Measurements from ENCODE around the gene ANKRD34C.
"Not testable (repeated sequence)": the region's sequence is repeated elsewhere in the genome, so short reads cannot be mapped to it uniquely, and the experiment has no call there.

The ANKRD34C gene

GRCh38 chr15:79314811-79315210, 32.3 kb downstream of the ANKRD34C start:
- peaks cover 20% of the 10 kb centered on the region; the same call in 1 of the 2 replicates for H4K20me1 ChIP-seq (ENCODE audit: insufficient read depth, low read length)
- DNase-seq (no peak), ATAC-seq (ENCODE audit: insufficient read depth, low read depth) (no peak)
- no peaks in the 10 kb centered on the region for H3K27me3 ChIP-seq (ENCODE audit: insufficient read depth, low read length, poor library complexity)
- H3K9ac ChIP-seq (ENCODE audit: low read depth, low read length), result no peak overlapping the region
- H3K4me3 ChIP-seq (ENCODE audit: low read depth in 1 of 2, low read length in 2 of 2), result no peak overlapping the region
- peaks cover 72% of the 10 kb centered on the region for H3K36me3 ChIP-seq (ENCODE audit: insufficient read depth, low read length)
- H3K4me1 ChIP-seq (ENCODE audit: insufficient read depth, low read length), result peaks cover 30% of the 10 kb centered on the region
- no peaks in the 10 kb centered on the region for H3K9me3 ChIP-seq (ENCODE audit: insufficient read depth, low read length, severe bottlenecking)
- no peak overlapping the region for H2AFZ ChIP-seq (ENCODE audit: low read depth, low read length)
- H3K79me2 ChIP-seq (ENCODE audit: insufficient read depth, low read length), result peaks cover 57% of the 10 kb centered on the region
- H3K4me2 ChIP-seq (ENCODE audit: insufficient read depth, low read length), result no peak overlapping the region
- no peak overlapping the region for H3K27ac ChIP-seq (ENCODE audit: low read length)
- TF ChIP-seq, protein P1, sequence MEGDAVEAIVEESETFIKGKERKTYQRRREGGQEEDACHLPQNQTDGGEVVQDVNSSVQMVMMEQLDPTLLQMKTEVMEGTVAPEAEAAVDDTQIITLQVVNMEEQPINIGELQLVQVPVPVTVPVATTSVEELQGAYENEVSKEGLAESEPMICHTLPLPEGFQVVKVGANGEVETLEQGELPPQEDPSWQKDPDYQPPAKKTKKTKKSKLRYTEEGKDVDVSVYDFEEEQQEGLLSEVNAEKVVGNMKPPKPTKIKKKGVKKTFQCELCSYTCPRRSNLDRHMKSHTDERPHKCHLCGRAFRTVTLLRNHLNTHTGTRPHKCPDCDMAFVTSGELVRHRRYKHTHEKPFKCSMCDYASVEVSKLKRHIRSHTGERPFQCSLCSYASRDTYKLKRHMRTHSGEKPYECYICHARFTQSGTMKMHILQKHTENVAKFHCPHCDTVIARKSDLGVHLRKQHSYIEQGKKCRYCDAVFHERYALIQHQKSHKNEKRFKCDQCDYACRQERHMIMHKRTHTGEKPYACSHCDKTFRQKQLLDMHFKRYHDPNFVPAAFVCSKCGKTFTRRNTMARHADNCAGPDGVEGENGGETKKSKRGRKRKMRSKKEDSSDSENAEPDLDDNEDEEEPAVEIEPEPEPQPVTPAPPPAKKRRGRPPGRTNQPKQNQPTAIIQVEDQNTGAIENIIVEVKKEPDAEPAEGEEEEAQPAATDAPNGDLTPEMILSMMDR (IDR thresholded peaks at IDR 0.05; ENCODE audit: borderline replicate concordance, extremely low read depth, low read length, poor library complexity, severe bottlenecking), result no peak
- TF ChIP-seq EZH2 (IDR thresholded peaks at IDR 0.05; ENCODE audit: borderline replicate concordance, low read depth, low read length, severe bottlenecking), result no peak

- no peak overlapping the region for H3K9ac ChIP-seq (ENCODE audit: low read depth, low read length)
- peaks cover 23% of the 10 kb centered on the region for H3K4me1 ChIP-seq (ENCODE audit: insufficient read depth, low read length)
- no peak for DNase-seq
- H3K36me3 ChIP-seq (ENCODE audit: insufficient read depth, low read length), result peaks cover 77% of the 10 kb centered on the region
- TF ChIP-seq EZH2 (IDR thresholded peaks at IDR 0.05; ENCODE audit: borderline replicate concordance, low read depth, low read length, severe bottlenecking), result no peak
- TF ChIP-seq, protein P1 (IDR thresholded peaks at IDR 0.05; ENCODE audit: borderline replicate concordance, extremely low read depth, low read length, poor library complexity, severe bottlenecking), result no peak
- H3K4me3 ChIP-seq (ENCODE audit: low read depth in 1 of 2, low read length in 2 of 2), result no peak overlapping the region
- no peaks in the 10 kb centered on the region for H3K9me3 ChIP-seq (ENCODE audit: insufficient read depth, low read length, severe bottlenecking)
- no peak for ATAC-seq (ENCODE audit: insufficient read depth, low read depth)
- no peak overlapping the region for H3K4me2 ChIP-seq (ENCODE audit: insufficient read depth, low read length)
- H3K79me2 ChIP-seq (ENCODE audit: insufficient read depth, low read length), result peaks cover 61% of the 10 kb centered on the region
- H3K27ac ChIP-seq (ENCODE audit: low read length), result no peak overlapping the region
- H2AFZ ChIP-seq (ENCODE audit: low read depth, low read length), result no peak overlapping the region
- no peaks in the 10 kb centered on the region for H3K27me3 ChIP-seq (ENCODE audit: insufficient read depth, low read length, poor library complexity)
- peaks cover 25% of the 10 kb centered on the region; the same call in 1 of the 2 replicates for H4K20me1 ChIP-seq (ENCODE audit: insufficient read depth, low read length)
Observed at GRCh38 chr15:79315623-79316328, 33.3 kb downstream of the ANKRD34C start.

- DNase-seq, result no peak
- Histone ChIP-seq H3K79me2 (ENCODE audit: insufficient read depth, low read length) (peaks cover 52% of the 10 kb centered on the region), H3K27ac (ENCODE audit: low read length) (no peak overlapping the region), H2AFZ (ENCODE audit: low read depth, low read length) (no peak overlapping the region), H3K9ac (ENCODE audit: low read depth, low read length) (no peak overlapping the region), H3K36me3 (ENCODE audit: insufficient read depth, low read length) (peaks cover 88% of the 10 kb centered on the region), H3K4me3 (ENCODE audit: low read depth in 1 of 2, low read length in 2 of 2) (no peak overlapping the region), H3K27me3 (ENCODE audit: insufficient read depth, low read length, poor library complexity) (no peaks in the 10 kb centered on the region), H4K20me1 (ENCODE audit: insufficient read depth, low read length) (peaks cover 36% of the 10 kb centered on the region; the same call in 1 of the 2 replicates), H3K4me1 (ENCODE audit: insufficient read depth, low read length) (peaks cover 20% of the 10 kb centered on the region), H3K9me3 (ENCODE audit: insufficient read depth, low read length, severe bottlenecking) (no peaks in the 10 kb centered on the region), H3K4me2 (ENCODE audit: insufficient read depth, low read length) (no peak overlapping the region)
- TF ChIP-seq EZH2 (IDR thresholded peaks at IDR 0.05; ENCODE audit: borderline replicate concordance, low read depth, low read length, severe bottlenecking), result no peak
- TF ChIP-seq, protein P1 (IDR thresholded peaks at IDR 0.05; ENCODE audit: borderline replicate concordance, extremely low read depth, low read length, poor library complexity, severe bottlenecking), result no peak
- no peak for ATAC-seq (ENCODE audit: insufficient read depth, low read depth)
Observed at GRCh38 chr15:79316864-79317263, 34.3 kb downstream of the ANKRD34C start.

GRCh38 chr15:79319973-79320372, 37.5 kb downstream of the ANKRD34C start:
- H3K27me3 ChIP-seq (ENCODE audit: insufficient read depth, low read length, poor library complexity); ATAC-seq (ENCODE audit: insufficient read depth, low read depth); H3K4me2 ChIP-seq (ENCODE audit: insufficient read depth, low read length); H3K9ac ChIP-seq (ENCODE audit: low read depth, low read length); H3K27ac ChIP-seq (ENCODE audit: low read length); H3K4me3 ChIP-seq (ENCODE audit: low read depth in 1 of 2, low read length in 2 of 2); H2AFZ ChIP-seq (ENCODE audit: low read depth, low read length); H3K9me3 ChIP-seq (ENCODE audit: insufficient read depth, low read length, severe bottlenecking); H3K4me1 ChIP-seq (ENCODE audit: insufficient read depth, low read length); DNase-seq: not testable (repeated sequence)
- peaks cover 28% of the 10 kb centered on the region for H3K79me2 ChIP-seq (ENCODE audit: insufficient read depth, low read length)
- peaks cover 79% of the 10 kb centered on the region for H3K36me3 ChIP-seq (ENCODE audit: insufficient read depth, low read length)
- peaks cover 45% of the 10 kb centered on the region; the same call in 1 of the 2 replicates for H4K20me1 ChIP-seq (ENCODE audit: insufficient read depth, low read length)
